GM20431 (cell line): Measurements from ENCODE around the gene CBFB.

Experiments
- in situ Hi-C: fragments of 300-500 bp; cut with MseI, MboI; formaldehyde crosslinking; loops from one replicate; pipeline ENCODE4 v1.15.0; 2020; ENCODE audit warnings: low sequenced_read_pairs; ENCODE audit not compliant: unreplicated experiment

The CBFB gene

GRCh38 chr16:67087803-67088202 is 58.9 kb downstream of the CBFB start:
- in situ Hi-C loops = no loop called here

- in situ Hi-C loops = no loop called here
Measured at GRCh38 chr16:67088551-67088950, 59.6 kb downstream of the CBFB start.

- in situ Hi-C loops = no loop called here
Measured at GRCh38 chr16:67089101-67089500, 60.2 kb downstream of the CBFB start.

- in situ Hi-C loops = no loop called here
Measured at GRCh38 chr16:67091906-67092566, 63.1 kb downstream of the CBFB start.

GRCh38 chr16:67093098-67093726 is 64.3 kb downstream of the CBFB start:
- in situ Hi-C loops = no loop called here

GRCh38 chr16:67098599-67098998 is 69.7 kb downstream of the CBFB start:
- in situ Hi-C loops = no loop called here

- in situ Hi-C loops = no loop called here
Measured at GRCh38 chr16:67100569-67101310, 71.8 kb downstream of the CBFB start.

GRCh38 chr16:67101311-67102082 is 72.5 kb downstream of the CBFB start:
- in situ Hi-C loops = no loop called here

GRCh38 chr16:67104061-67104460 is 75.1 kb downstream of the CBFB start:
- in situ Hi-C loops = no loop called here

GRCh38 chr16:67104845-67105244 is 75.9 kb downstream of the CBFB start:
- in situ Hi-C loops = no loop called here

GRCh38 chr16:67105246-67105645 is 76.3 kb downstream of the CBFB start:
- in situ Hi-C loops = no loop called here

GRCh38 chr16:67105881-67106280 is 76.9 kb downstream of the CBFB start:
- in situ Hi-C loops = no loop called here

GRCh38 chr16:67108489-67108888 is 79.5 kb downstream of the CBFB start:
- in situ Hi-C loops = no loop called here

GRCh38 chr16:67108931-67109406 is 80.0 kb downstream of the CBFB start:
- in situ Hi-C loops = no loop called here

GRCh38 chr16:67109407-67110135 is 80.6 kb downstream of the CBFB start, which contains the start of gene PHAF1:
PHAF1 (plus strand) TSS chr16:67109941; CDS start chr16:67110176, 235 bp downstream.
- in situ Hi-C loops = no loop called here

GRCh38 chr16:67111951-67112444 is 83.0 kb downstream of the CBFB start:
- in situ Hi-C loops = no loop called here

- in situ Hi-C loops = no loop called here
Measured at GRCh38 chr16:67112591-67113399, 83.8 kb downstream of the CBFB start.

- in situ Hi-C loops = no loop called here
Measured at GRCh38 chr16:67114793-67115192, 85.8 kb downstream of the CBFB start.

- in situ Hi-C loops = no loop called here
Measured at GRCh38 chr16:67115639-67116038, 86.7 kb downstream of the CBFB start.
